T-cell (primary cell): ENCODE data around the gene CRTAC1. TPM values are rescaled to one million over a fixed set of nuclear protein-coding genes. Genes with fewer than 3 reads are reported as not detected.

Source experiments
- ATAC-seq, 4 experiments: fragments of 200-7000 bp in 3 of 4; fragments of 150-1000 bp in 1 of 4; cut with Tn5 transposase; replicated peaks in 1 of 4; 1 replicate in 3 of 4; 2 replicates in 1 of 4; pipeline ENCODE4 v1.10.0; 2021; ENCODE audit warnings: moderate library complexity in 3 of 4, mild to moderate bottlenecking in 2 of 4, moderate number of reproducible peaks in 1 of 4
- CTCF ChIA-PET, 2 donors: fragments of 300-600 bp; sonication (Branson Sonifier 250); formaldehyde crosslinking; loops; one replicate each; lab custom pipeline; 2022; ENCODE audit warnings: antibody characterized with exemption in 2 of 2; lab: Charles Lee
- POLR2A ChIA-PET, 2 donors: fragments of 300-600 bp; sonication (Branson Sonifier 250); formaldehyde crosslinking; loops; one replicate each; lab custom pipeline; 2022; ENCODE audit warnings: antibody characterized with exemption in 2 of 2; lab: Charles Lee
- DNase-seq, 35 experiments: peaks; one replicate each; pipeline versions ENCODE4 v3.0.0 to v3.0.0-alpha.2; 2013 to 2023
- H3K27ac ChIP-seq: one replicate; pipeline ENCODE4 v1.5.1; 2013; ENCODE audit warnings: low read length
- H3K27me3 ChIP-seq, 2 experiments: replicated peaks in 1 of 2; 1 replicate in 1 of 2; 2 replicates in 1 of 2; pipeline versions ENCODE4 v1.6.1 to v1.7.0; 2013; ENCODE audit warnings: low read length in 1 of 2, mixed read lengths in 1 of 2; ENCODE audit not compliant: control insufficient read depth in 2 of 2, insufficient read depth in 2 of 2; ENCODE audit errors: extremely low read depth in 1 of 2
- H3K36me3 ChIP-seq, 2 donors: 1 replicate in 1 of 2; 2 replicates in 1 of 2; pipeline versions ENCODE4 v1.6.1 to v1.7.0; 2013; ENCODE audit warnings: low read length in 1 of 2; ENCODE audit not compliant: control insufficient read depth in 2 of 2, insufficient read depth in 1 of 2; ENCODE audit errors: extremely low read depth in 1 of 2
- H3K4me1 ChIP-seq, 2 experiments: 1 replicate in 1 of 2; 2 replicates in 1 of 2; pipeline versions ENCODE4 v1.6.1 to v1.7.0; 2013; ENCODE audit warnings: low read length in 2 of 2, mixed read lengths in 1 of 2; ENCODE audit not compliant: insufficient read depth in 2 of 2, control insufficient read depth in 1 of 2; ENCODE audit errors: extremely low read depth in 1 of 2
- H3K4me3 ChIP-seq, 2 donors: 1 replicate in 1 of 2; 2 replicates in 1 of 2; pipeline versions ENCODE4 v1.5.1 to v1.7.0; 2013; ENCODE audit warnings: mild to moderate bottlenecking in 2 of 2, low read length in 1 of 2, moderate library complexity in 1 of 2; ENCODE audit not compliant: control insufficient read depth in 1 of 2; ENCODE audit errors: extremely low read depth in 1 of 2
- H3K9me3 ChIP-seq: 2 replicates; pipeline ENCODE4 v1.7.0; 2013
- H3K27ac Mint-ChIP-seq, 2 donors: one replicate each; pipeline ENCODE4 v1.8.0; 2020 to 2021; ENCODE audit warnings: mild to moderate bottlenecking in 2 of 2, mixed read lengths in 2 of 2
- H3K27me3 Mint-ChIP-seq, 2 donors: one replicate each; pipeline ENCODE4 v1.8.0; 2021 to 2022; ENCODE audit warnings: mixed read lengths in 2 of 2
- H3K36me3 Mint-ChIP-seq: one replicate; pipeline ENCODE4 v1.8.0; 2021; ENCODE audit warnings: mixed read lengths
- H3K4me1 Mint-ChIP-seq, 3 donors: one replicate each; pipeline ENCODE4 v1.8.0; 2020 to 2022; ENCODE audit warnings: mixed read lengths in 3 of 3, mild to moderate bottlenecking in 1 of 3
- H3K4me3 Mint-ChIP-seq, 3 donors: one replicate each; pipeline ENCODE4 v1.8.0; 2020 to 2022; ENCODE audit warnings: mild to moderate bottlenecking in 3 of 3, mixed read lengths in 3 of 3, moderate library complexity in 3 of 3
- H3K9me3 Mint-ChIP-seq, 3 donors: one replicate each; pipeline ENCODE4 v1.8.0; 2020 to 2022; ENCODE audit warnings: mixed read lengths in 3 of 3
- WGBS: methylation state at CpG from one replicate; pipeline ENCODE4 v1.1.5; 2013; ENCODE audit warnings: missing lambda C conversion rate; ENCODE audit not compliant: insufficient coverage; 5-methylcytosine and 5-hydroxymethylcytosine counted together
- total RNA-seq, 35 experiments: library from RNA in 6 of 35; stranded (reverse) in 6 of 35; fragments of 120-200 nt in 1 of 35; gene quantifications; one replicate each; pipeline versions ENCODE4 v1.2.1 to v1.2.4 and lab custom pipeline; 2013 to 2026

Gene CRTAC1
- total RNA-seq, 5 donors from 2014 or later (not counting 1 experiment from before 2014, with no cell fraction given): 0.20 to 0.22 TPM; not detected in 3

GRCh38 chr10:97974526-97975525 lies 55.6 kb downstream of the CRTAC1 start:
- CTCF ChIA-PET: interaction anchor here in 1 of 2 donors (0.6 kb wide), 1 partner anchor 62 kb away, joined by 3 read pairs; no protein-coding TSS in a partner anchor
- no peaks in the 10 kb centered on the region for H3K36me3 Mint-ChIP-seq
- DNase-seq: no peak
- no peak for ATAC-seq
- peaks cover 0 to 52% of the 10 kb centered on the region in 2 experiments for H3K27me3 ChIP-seq
- no peak overlapping the region for H3K27ac ChIP-seq
- no peak overlapping the region for H3K4me3 Mint-ChIP-seq
- no peaks in the 10 kb centered on the region for H3K4me1 Mint-ChIP-seq
- H3K4me3 ChIP-seq: no peak overlapping the region
- H3K4me1 ChIP-seq: no peaks in the 10 kb centered on the region
- no peak overlapping the region for H3K27ac Mint-ChIP-seq
- WGBS: 29% methylated on average over 56 of the region's 57 CpGs
- H3K9me3 Mint-ChIP-seq: no peaks in the 10 kb centered on the region
- no peaks in the 10 kb centered on the region for H3K9me3 ChIP-seq
- no peaks in the 10 kb centered on the region for H3K36me3 ChIP-seq
- POLR2A ChIA-PET: no interaction called here
- peaks cover 65 to 77% of the 10 kb centered on the region in 2 donors for H3K27me3 Mint-ChIP-seq

DNA sequence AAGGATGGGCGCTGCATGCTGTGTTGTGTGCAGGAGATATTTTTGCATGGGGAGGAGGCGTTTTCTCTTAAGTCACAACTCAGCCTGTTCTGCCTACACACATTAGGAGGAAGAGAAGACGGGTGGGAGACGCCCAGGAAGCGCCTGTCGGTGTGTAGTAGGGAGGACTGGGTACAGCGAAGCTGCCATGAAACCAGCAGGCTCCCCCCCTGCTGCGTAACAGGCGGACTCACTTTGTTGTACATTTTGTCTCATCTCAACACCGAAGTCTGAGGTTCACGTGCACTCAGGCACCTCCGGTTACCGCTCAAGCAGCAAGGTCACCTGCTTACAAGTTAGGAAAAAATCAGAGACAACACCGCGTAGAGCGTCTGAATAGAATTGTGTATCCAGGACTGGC lies 56.3 kb downstream of the CRTAC1 start:
- ChIA-PET POLR2A (no interaction called here), CTCF (no interaction called here)
- H3K4me1 Mint-ChIP-seq: no peaks in the 10 kb centered on the region
- Histone ChIP-seq H3K27me3 (peaks cover 0 to 49% of the 10 kb centered on the region in 2 experiments), H3K4me3 (no peak overlapping the region), H3K36me3 (no peaks in the 10 kb centered on the region), H3K27ac (no peak overlapping the region), H3K9me3 (no peaks in the 10 kb centered on the region), H3K4me1 (no peaks in the 10 kb centered on the region)
- H3K4me3 Mint-ChIP-seq: peak overlapping the region in 1 of 3 donors; percentile 3
- H3K27me3 Mint-ChIP-seq: peaks cover 67 to 79% of the 10 kb centered on the region in 2 donors
- no peak for DNase-seq
- no peak for ATAC-seq
- H3K9me3 Mint-ChIP-seq: no peaks in the 10 kb centered on the region
- 63% methylated on average over 10 of the region's 16 CpGs for WGBS
- H3K27ac Mint-ChIP-seq: no peak overlapping the region
- no peaks in the 10 kb centered on the region for H3K36me3 Mint-ChIP-seq

GRCh38 chr10:97969538-97970079 lies 60.8 kb downstream of the CRTAC1 start:
- ATAC-seq (no peak), DNase-seq (no peak)
- Mint-ChIP-seq H3K36me3 (no peaks in the 10 kb centered on the region), H3K27me3 (peaks cover 53 to 59% of the 10 kb centered on the region in 2 donors), H3K4me3 (no peak overlapping the region), H3K9me3 (no peaks in the 10 kb centered on the region), H3K4me1 (no peaks in the 10 kb centered on the region), H3K27ac (no peak overlapping the region)
- H3K27me3 ChIP-seq: peaks cover 0 to 36% of the 10 kb centered on the region in 2 experiments
- H3K4me1 ChIP-seq: no peaks in the 10 kb centered on the region
- 45% methylated on average over 3 of the region's 4 CpGs for WGBS
- no peak overlapping the region for H3K4me3 ChIP-seq
- H3K27ac ChIP-seq: no peak overlapping the region
- ChIA-PET CTCF (no interaction called here), POLR2A (no interaction called here)
- H3K36me3 ChIP-seq: no peaks in the 10 kb centered on the region
- no peaks in the 10 kb centered on the region for H3K9me3 ChIP-seq

GRCh38 chr10:97964748-97965147 lies 65.7 kb downstream of the CRTAC1 start:
- ChIA-PET CTCF (no interaction called here), POLR2A (no interaction called here)
- no peak overlapping the region for H3K4me3 ChIP-seq
- Mint-ChIP-seq H3K4me3 (no peak overlapping the region), H3K36me3 (no peaks in the 10 kb centered on the region), H3K4me1 (no peaks in the 10 kb centered on the region), H3K9me3 (no peaks in the 10 kb centered on the region), H3K27ac (no peak overlapping the region), H3K27me3 (peaks cover 44 to 50% of the 10 kb centered on the region in 2 donors)
- ATAC-seq: no peak
- no peak overlapping the region for H3K27ac ChIP-seq
- peaks cover 0 to 30% of the 10 kb centered on the region in 2 experiments for H3K27me3 ChIP-seq
- H3K4me1 ChIP-seq: no peaks in the 10 kb centered on the region
- H3K36me3 ChIP-seq: no peaks in the 10 kb centered on the region
- WGBS: 40% methylated on average over 1 of the region's 5 CpGs
- DNase-seq: no peak
- no peaks in the 10 kb centered on the region for H3K9me3 ChIP-seq

DNA sequence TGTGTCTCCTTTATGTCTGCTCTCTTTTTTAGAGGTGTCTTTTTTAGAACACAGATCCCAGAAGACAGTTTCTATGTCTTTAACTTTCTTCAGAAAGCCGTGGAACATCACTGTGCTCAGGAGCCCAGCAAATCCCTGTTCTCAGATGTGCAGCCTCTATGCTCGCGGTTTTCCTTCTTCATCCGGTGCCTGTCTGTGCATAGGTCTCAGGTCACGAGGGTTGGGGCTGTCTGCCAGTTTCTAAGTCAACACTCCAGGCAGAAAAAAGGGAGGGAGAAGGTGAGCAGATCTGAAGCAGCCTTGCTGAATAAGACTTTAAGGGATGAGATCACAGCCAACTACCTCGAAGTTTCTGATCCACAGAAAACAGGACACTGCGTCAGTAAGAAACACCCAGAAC lies 68.5 kb downstream of the CRTAC1 start:
- no peak overlapping the region for H3K27ac ChIP-seq
- Mint-ChIP-seq H3K4me1 (no peaks in the 10 kb centered on the region), H3K9me3 (no peaks in the 10 kb centered on the region), H3K36me3 (no peaks in the 10 kb centered on the region), H3K27ac (no peak overlapping the region), H3K27me3 (peaks cover 45 to 50% of the 10 kb centered on the region in 2 donors), H3K4me3 (no peak overlapping the region)
- peaks cover 0 to 31% of the 10 kb centered on the region in 2 experiments for H3K27me3 ChIP-seq
- H3K4me3 ChIP-seq: no peak overlapping the region
- 39% methylated on average over 2 of the region's 7 CpGs for WGBS
- no peaks in the 10 kb centered on the region for H3K36me3 ChIP-seq
- no peaks in the 10 kb centered on the region for H3K9me3 ChIP-seq
- ChIA-PET CTCF (no interaction called here), POLR2A (no interaction called here)
- ATAC-seq (no peak), DNase-seq (no peak)
- H3K4me1 ChIP-seq: no peaks in the 10 kb centered on the region

DNA sequence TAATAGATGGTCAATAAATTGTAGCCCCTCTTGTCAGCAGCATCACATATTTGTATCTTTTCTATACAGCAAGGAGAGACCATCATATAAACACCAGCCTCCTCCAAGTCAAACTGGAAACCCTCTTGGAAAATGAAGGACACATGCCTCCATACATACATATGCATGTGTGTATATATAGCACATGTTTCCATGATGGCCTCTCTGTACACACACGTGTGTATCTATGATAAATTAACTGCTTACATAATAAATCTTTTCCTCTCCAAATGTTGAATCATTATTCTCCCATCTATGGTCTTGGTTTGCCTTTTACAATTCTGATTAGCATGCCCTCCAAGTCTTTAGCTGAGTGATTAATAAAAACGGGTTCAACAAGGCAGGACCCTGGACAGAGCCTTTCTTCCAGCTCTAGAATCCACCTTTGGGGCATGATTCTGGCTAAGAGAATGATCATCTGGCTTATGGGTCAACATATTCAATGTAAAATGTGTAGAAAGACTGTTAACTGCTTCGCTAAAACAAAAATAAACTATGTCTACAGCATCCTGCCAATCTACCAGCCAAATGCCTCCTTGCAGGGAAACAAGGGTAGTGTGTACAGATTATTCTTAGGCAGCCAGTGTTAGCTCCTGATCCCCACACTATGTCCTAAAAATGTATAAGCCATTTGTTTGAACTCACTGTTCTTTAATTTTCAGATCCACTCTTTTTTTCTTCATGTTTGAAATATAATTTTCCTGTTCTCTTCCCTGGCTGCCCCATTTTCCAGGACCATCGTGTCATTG lies 70.0 kb downstream of the CRTAC1 start:
- Histone ChIP-seq H3K27me3 (peaks cover 0 to 23% of the 10 kb centered on the region in 2 experiments), H3K27ac (no peak overlapping the region), H3K36me3 (no peaks in the 10 kb centered on the region), H3K9me3 (no peaks in the 10 kb centered on the region), H3K4me3 (no peak overlapping the region), H3K4me1 (no peaks in the 10 kb centered on the region)
- Mint-ChIP-seq H3K27ac (no peak overlapping the region), H3K4me3 (no peak overlapping the region), H3K9me3 (no peaks in the 10 kb centered on the region), H3K36me3 (no peaks in the 10 kb centered on the region), H3K4me1 (no peaks in the 10 kb centered on the region), H3K27me3 (peaks cover 42 to 50% of the 10 kb centered on the region in 2 donors)
- ATAC-seq (no peak), DNase-seq (no peak)
- WGBS: no CpG with 5 or more reads among the region's 4 CpGs
- ChIA-PET POLR2A (no interaction called here), CTCF (no interaction called here)
